ENCODE results near the gene IPP. TPM values are rescaled to one million over a fixed set of nuclear protein-coding genes. Genes with fewer than 3 reads are reported as not detected.

IPP gene
- total and polyA plus RNA-seq, 7 donors, result 6.9 to 15.3 (median 11.2) TPM

DNA sequence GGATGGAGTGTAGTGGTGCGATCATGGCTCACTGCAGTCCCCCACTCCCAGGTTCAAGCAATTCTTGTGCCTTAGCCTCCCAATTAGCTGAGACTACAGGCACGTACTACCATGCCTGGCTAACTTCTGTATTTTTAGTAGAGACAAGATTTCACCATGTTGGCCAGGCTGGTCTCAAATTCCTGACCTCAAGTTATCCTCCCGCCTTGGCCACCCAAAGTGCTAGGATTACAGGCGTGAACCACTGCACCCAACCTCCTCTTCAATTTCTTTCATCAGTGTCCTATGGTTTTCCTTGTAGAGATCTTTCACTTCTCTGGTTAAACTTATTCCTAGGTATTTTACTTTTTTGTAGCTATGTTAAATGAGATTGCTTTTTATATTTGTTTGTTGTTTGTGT is 42.3 kb upstream of the IPP start:
- Histone ChIP-seq H3K27ac (no peak overlapping the region), H3K9me3 (no peaks in the 10 kb centered on the region), H3K4me1 (no peaks in the 10 kb centered on the region), H3K4me3 (no peak overlapping the region), H3K36me3 (no peaks in the 10 kb centered on the region), H3K27me3 (no peaks in the 10 kb centered on the region)
- intact Hi-C loops (cut with DNase I), result no loop called here
- no peak for TF ChIP-seq EP300 (IDR thresholded peaks at IDR 0.05)
- 91 to 94% methylated on average over 4 of the region's 4 CpGs for WGBS, 2 donors
- no peak for DNase-seq

DNA sequence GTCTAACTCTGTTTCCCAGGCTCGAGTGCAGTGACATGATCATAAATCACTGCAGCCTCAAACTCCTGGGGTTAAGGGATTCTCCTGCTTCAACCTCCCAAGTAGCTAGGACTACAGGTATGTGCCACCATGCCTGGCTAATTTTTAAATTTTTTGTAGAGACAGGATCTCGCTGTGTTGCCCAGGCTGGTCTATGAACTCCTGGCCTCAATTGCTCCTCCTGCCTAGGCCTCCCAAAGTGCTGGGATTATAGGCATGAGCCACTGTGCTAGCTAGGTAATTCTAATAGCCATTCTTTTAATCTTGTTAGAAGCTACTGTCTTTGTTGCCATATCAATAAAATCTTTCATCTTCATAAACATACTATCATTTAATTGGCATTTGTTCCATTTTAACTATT is 39.1 kb upstream of the IPP start:
- no peak for DNase-seq
- TF ChIP-seq POLR2A (IDR thresholded peaks at IDR 0.05) (no peak), EP300 (IDR thresholded peaks at IDR 0.05) (no peak), POLR2AphosphoS5 (IDR thresholded peaks at IDR 0.05) (no peak)
- TF ChIP-seq, protein P1, sequence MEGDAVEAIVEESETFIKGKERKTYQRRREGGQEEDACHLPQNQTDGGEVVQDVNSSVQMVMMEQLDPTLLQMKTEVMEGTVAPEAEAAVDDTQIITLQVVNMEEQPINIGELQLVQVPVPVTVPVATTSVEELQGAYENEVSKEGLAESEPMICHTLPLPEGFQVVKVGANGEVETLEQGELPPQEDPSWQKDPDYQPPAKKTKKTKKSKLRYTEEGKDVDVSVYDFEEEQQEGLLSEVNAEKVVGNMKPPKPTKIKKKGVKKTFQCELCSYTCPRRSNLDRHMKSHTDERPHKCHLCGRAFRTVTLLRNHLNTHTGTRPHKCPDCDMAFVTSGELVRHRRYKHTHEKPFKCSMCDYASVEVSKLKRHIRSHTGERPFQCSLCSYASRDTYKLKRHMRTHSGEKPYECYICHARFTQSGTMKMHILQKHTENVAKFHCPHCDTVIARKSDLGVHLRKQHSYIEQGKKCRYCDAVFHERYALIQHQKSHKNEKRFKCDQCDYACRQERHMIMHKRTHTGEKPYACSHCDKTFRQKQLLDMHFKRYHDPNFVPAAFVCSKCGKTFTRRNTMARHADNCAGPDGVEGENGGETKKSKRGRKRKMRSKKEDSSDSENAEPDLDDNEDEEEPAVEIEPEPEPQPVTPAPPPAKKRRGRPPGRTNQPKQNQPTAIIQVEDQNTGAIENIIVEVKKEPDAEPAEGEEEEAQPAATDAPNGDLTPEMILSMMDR (IDR thresholded peaks at IDR 0.05), result no peak
- Histone ChIP-seq H3K36me3 (no peaks in the 10 kb centered on the region), H3K27ac (no peak overlapping the region), H3K27me3 (no peaks in the 10 kb centered on the region), H3K4me3 (no peak overlapping the region), H3K4me1 (no peaks in the 10 kb centered on the region), H3K9me3 (no peaks in the 10 kb centered on the region)
- whole genome bisulfite sequencing, 2 donors, result 66 to 74% methylated on average over 2 of the region's 2 CpGs
- intact Hi-C loops (cut with DNase I), result no loop called here

DNA sequence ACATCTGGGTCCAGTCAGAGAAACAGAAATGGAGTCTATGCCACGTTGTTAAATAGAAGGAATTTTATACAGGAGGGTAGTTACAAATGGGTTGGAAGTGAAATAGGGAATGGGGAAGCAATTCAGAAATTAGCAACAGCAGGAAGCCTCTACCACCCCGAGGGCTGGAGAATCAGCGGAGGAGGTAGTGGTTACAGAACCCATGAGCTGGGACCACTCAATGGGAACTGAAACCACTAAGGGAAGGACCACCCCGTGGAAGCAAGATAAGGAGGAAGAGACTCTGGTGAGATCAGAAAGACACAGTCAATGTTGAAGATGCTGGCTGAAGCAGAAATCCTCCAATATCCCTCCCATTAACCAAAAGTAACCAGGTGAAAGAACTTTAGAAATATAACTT is 37.5 kb upstream of the IPP start:
- DNase-seq, result no peak
- Histone ChIP-seq H3K9me3 (no peaks in the 10 kb centered on the region), H3K27ac (no peak overlapping the region), H3K4me3 (no peak overlapping the region), H3K27me3 (no peaks in the 10 kb centered on the region), H3K36me3 (no peaks in the 10 kb centered on the region), H3K4me1 (no peaks in the 10 kb centered on the region)
- WGBS, 2 donors, result 54 to 83% methylated on average over 4 of the region's 4 CpGs
- TF ChIP-seq POLR2A (IDR thresholded peaks at IDR 0.05), result no peak
- TF ChIP-seq, protein P1 (IDR thresholded peaks at IDR 0.05), result no peak
- TF ChIP-seq EP300 (IDR thresholded peaks at IDR 0.05), result no peak
- no peak for TF ChIP-seq POLR2AphosphoS5 (IDR thresholded peaks at IDR 0.05)
- intact Hi-C loops (cut with DNase I), result no loop called here

DNA sequence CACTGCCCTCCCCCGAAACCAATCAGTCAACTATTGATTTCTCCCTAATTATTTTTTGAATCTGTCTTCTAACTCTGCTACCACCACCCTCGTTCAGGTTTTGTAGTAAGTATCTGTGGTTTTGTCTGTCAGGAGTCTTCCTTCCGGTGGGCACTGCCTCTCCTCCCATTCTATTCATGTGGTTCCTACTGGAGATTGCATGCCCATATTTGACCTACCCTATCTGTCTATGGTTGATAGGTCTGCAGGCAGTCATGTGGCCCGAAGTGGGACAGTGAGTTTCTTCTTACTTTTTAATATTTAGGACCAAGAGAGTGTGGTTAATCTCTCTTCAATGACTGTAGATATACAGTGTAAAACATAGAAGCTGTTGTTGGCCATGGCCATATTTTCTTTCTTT is 35.1 kb upstream of the IPP start:
- H3K36me3 ChIP-seq, result no peaks in the 10 kb centered on the region
- intact Hi-C loops (cut with DNase I), result no loop called here
- 62 to 80% methylated on average over 4 of the region's 4 CpGs for WGBS, 2 donors
- TF ChIP-seq POLR2A (IDR thresholded peaks at IDR 0.05) (no peak), POLR2AphosphoS5 (IDR thresholded peaks at IDR 0.05) (no peak), EP300 (IDR thresholded peaks at IDR 0.05) (no peak)
- TF ChIP-seq, protein P1 (IDR thresholded peaks at IDR 0.05), result no peak
- no peaks in the 10 kb centered on the region for H3K27me3 ChIP-seq
- H3K4me1 ChIP-seq, result no peaks in the 10 kb centered on the region
- no peaks in the 10 kb centered on the region for H3K9me3 ChIP-seq
- H3K4me3 ChIP-seq, result no peak overlapping the region
- H3K27ac ChIP-seq, result no peak overlapping the region
- DNase-seq, result no peak

DNA sequence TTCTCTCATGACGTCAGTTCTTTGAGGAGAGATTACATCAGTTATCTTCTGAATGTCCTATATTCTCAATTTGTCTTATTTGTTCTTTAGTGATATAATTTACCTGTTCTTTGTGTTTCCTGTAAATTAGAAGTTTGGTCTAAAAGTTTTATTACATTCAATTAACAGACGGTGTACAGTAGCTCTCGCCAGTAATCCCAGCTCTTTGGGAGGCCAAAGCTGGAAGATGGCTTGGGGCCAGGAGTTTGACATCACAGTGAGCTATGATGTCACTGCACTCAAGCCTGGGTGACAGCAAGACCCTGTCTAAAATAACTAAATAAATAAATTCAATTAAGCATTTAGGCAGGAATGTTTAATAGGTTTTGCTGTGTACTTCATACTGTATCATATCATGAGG is 25.3 kb upstream of the IPP start:
- intact Hi-C loops (cut with DNase I), result no loop called here
- H3K27ac ChIP-seq, result no peak overlapping the region
- no peaks in the 10 kb centered on the region for H3K27me3 ChIP-seq
- no peaks in the 10 kb centered on the region for H3K4me1 ChIP-seq
- TF ChIP-seq EP300 (IDR thresholded peaks at IDR 0.05) (no peak), POLR2AphosphoS5 (IDR thresholded peaks at IDR 0.05) (no peak)
- TF ChIP-seq, protein P1 (IDR thresholded peaks at IDR 0.05), result no peak
- H3K4me3 ChIP-seq, result no peak overlapping the region
- no peaks in the 10 kb centered on the region for H3K9me3 ChIP-seq
- 52 to 72% methylated on average over 3 of the region's 3 CpGs for WGBS, 2 donors
- DNase-seq, result no peak
- no peaks in the 10 kb centered on the region for H3K36me3 ChIP-seq

All from sigmoid colon (tissue), 7 donors.